Ascending aorta (tissue), 2 donors: ENCODE results near the gene PARD3B. TPM values are rescaled to one million over a fixed set of nuclear protein-coding genes. Genes with fewer than 3 reads are reported as not detected.

ENCODE experiments used
- DNase-seq, 2 donors: peaks; one replicate each; pipeline ENCODE4 v3.0.0-alpha.2; 2019; ENCODE audit warnings: low spot score in 2 of 2
- H3K27ac ChIP-seq, 2 donors: fragments of 200-600 bp; sonication (generic); one replicate each; pipeline ENCODE4 v1.5.1; 2016 to 2017; ENCODE audit warnings: mild to moderate bottlenecking in 1 of 2
- H3K27me3 ChIP-seq: fragments of 200-600 bp; sonication (generic); one replicate; pipeline ENCODE4 v1.5.1; 2017
- H3K36me3 ChIP-seq, 2 donors: fragments of 200-600 bp; sonication (generic); one replicate each; pipeline ENCODE4 v1.5.1; 2016
- H3K4me1 ChIP-seq, 2 donors: fragments of 200-600 bp; sonication (generic); one replicate each; pipeline ENCODE4 v1.5.1; 2016 to 2017; ENCODE audit warnings: mild to moderate bottlenecking in 1 of 2
- H3K4me3 ChIP-seq, 2 donors: fragments of 200-600 bp; sonication (generic); one replicate each; pipeline ENCODE4 v1.5.1; 2016 to 2017; ENCODE audit warnings: mild to moderate bottlenecking in 1 of 2
- H3K9me3 ChIP-seq, 2 donors: fragments of 200-600 bp; sonication (generic); one replicate each; pipeline ENCODE4 v1.5.1; 2016
- CTCF ChIP-seq, 3 experiments: fragments of 200-600 bp in 2 of 3; fragments of 450-650 bp in 1 of 3; sonication (generic) in 2 of 3; IDR thresholded peaks; one replicate each; pipeline ENCODE4 v1.5.1; 2016 to 2019; ENCODE audit warnings: antibody characterized with exemption in 3 of 3, mild to moderate bottlenecking in 1 of 3, moderate library complexity in 1 of 3
- intact Hi-C: fragments of 100-400 bp; cut with DNase I; formaldehyde crosslinking; loops from one replicate; pipeline ENCODE4 v1.15.1; 2023
- total RNA-seq: library from RNA; depleted of rRNA; stranded (reverse); fragments of >200 nt; gene quantifications from one replicate; pipeline ENCODE4 v1.1.0, GENCODE V29; 2016

Gene PARD3B
- total RNA-seq, 1 donor from 2014 or later, result 9.5 TPM

DNA sequence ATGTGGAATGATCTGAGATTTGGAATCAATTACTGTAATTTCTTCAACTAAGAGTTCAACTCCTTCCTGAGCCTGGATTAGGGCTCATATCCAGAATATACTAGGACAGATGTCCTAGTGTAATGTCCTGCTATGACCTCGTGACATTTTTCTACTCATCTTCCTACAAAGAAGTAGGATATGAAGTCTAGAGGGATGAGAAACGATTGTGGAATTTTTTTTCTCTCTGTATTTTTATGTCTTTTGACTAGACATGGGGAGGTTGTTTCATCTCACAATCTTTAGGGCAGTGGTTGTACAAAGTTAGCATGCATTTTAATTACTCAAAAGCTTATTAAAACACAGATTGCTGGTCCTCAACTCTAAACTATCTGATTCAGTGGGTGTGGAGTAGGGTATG lies 203.0 kb downstream of the PARD3B start:
- H3K9me3 ChIP-seq, result no peaks in the 10 kb centered on the region
- no peaks in the 10 kb centered on the region for H3K27me3 ChIP-seq
- no peak overlapping the region for H3K27ac ChIP-seq
- H3K4me1 ChIP-seq, result no peaks in the 10 kb centered on the region
- H3K4me3 ChIP-seq, result no peak overlapping the region
- no peak for DNase-seq
- intact Hi-C loops, result no loop called here
- H3K36me3 ChIP-seq, result no peaks in the 10 kb centered on the region
- no peak for TF ChIP-seq CTCF (IDR thresholded peaks at IDR 0.05)

- intact Hi-C loops, result no loop called here
- H3K4me3 ChIP-seq, result no peak overlapping the region
- H3K27me3 ChIP-seq, result no peaks in the 10 kb centered on the region
- no peaks in the 10 kb centered on the region for H3K36me3 ChIP-seq
- no peak for TF ChIP-seq CTCF (IDR thresholded peaks at IDR 0.05)
- no peak for DNase-seq
- no peaks in the 10 kb centered on the region for H3K9me3 ChIP-seq
- H3K27ac ChIP-seq, result no peak overlapping the region
- no peaks in the 10 kb centered on the region for H3K4me1 ChIP-seq
Observed at GRCh38 chr2:204749319-204749718, 204.0 kb downstream of the PARD3B start.

- H3K4me1 ChIP-seq, result no peaks in the 10 kb centered on the region
- no peaks in the 10 kb centered on the region for H3K27me3 ChIP-seq
- no peaks in the 10 kb centered on the region for H3K9me3 ChIP-seq
- no peaks in the 10 kb centered on the region for H3K36me3 ChIP-seq
- no peak for DNase-seq
- intact Hi-C loops, result no loop called here
- no peak overlapping the region for H3K4me3 ChIP-seq
- no peak overlapping the region for H3K27ac ChIP-seq
- no peak for TF ChIP-seq CTCF (IDR thresholded peaks at IDR 0.05)
Observed at GRCh38 chr2:204750389-204750788, 205.1 kb downstream of the PARD3B start.

- intact Hi-C loops, result no loop called here
- no peak for TF ChIP-seq CTCF (IDR thresholded peaks at IDR 0.05)
- Histone ChIP-seq H3K4me3 (no peak overlapping the region), H3K4me1 (no peaks in the 10 kb centered on the region), H3K27ac (no peak overlapping the region), H3K27me3 (no peaks in the 10 kb centered on the region), H3K9me3 (no peaks in the 10 kb centered on the region), H3K36me3 (no peaks in the 10 kb centered on the region)
- DNase-seq, result no peak
Observed at GRCh38 chr2:204751472-204751871, 206.2 kb downstream of the PARD3B start.

GRCh38 chr2:204753841-204754240 lies 208.6 kb downstream of the PARD3B start:
- H3K4me3 ChIP-seq, result no peak overlapping the region
- DNase-seq, result no peak
- H3K36me3 ChIP-seq, result no peaks in the 10 kb centered on the region
- no peaks in the 10 kb centered on the region for H3K4me1 ChIP-seq
- intact Hi-C loops, result no loop called here
- no peaks in the 10 kb centered on the region for H3K27me3 ChIP-seq
- H3K27ac ChIP-seq, result no peak overlapping the region
- H3K9me3 ChIP-seq, result no peaks in the 10 kb centered on the region
- TF ChIP-seq CTCF (IDR thresholded peaks at IDR 0.05), result no peak

GRCh38 chr2:204754898-204755297 lies 209.6 kb downstream of the PARD3B start:
- Histone ChIP-seq H3K36me3 (no peaks in the 10 kb centered on the region), H3K9me3 (no peaks in the 10 kb centered on the region), H3K27ac (no peak overlapping the region), H3K27me3 (no peaks in the 10 kb centered on the region), H3K4me3 (no peak overlapping the region), H3K4me1 (no peaks in the 10 kb centered on the region)
- no peak for DNase-seq
- intact Hi-C loops, result no loop called here
- no peak for TF ChIP-seq CTCF (IDR thresholded peaks at IDR 0.05)
